WERI-Rb-1 (cell line): ENCODE measurements around the gene CA9.

Experiments
- DNase-seq: peaks from one replicate; pipeline ENCODE4 v3.0.0-alpha.2; 2020
- H3K27ac ChIP-seq: fragments of 250-450 bp; sonication (Bioruptor Pico); 2 replicates; pipeline ENCODE4 v1.5.1; 2020; ENCODE audit warnings: mild to moderate bottlenecking, moderate library complexity
- H3K27me3 ChIP-seq: fragments of 250-450 bp; sonication (Bioruptor Pico); 2 replicates; pipeline ENCODE4 v1.5.1; 2021; ENCODE audit warnings: mild to moderate bottlenecking, low read depth, moderate library complexity; ENCODE audit not compliant: insufficient read depth, severe bottlenecking
- H3K36me3 ChIP-seq: fragments of 250-450 bp; sonication (Bioruptor Pico); 2 replicates; pipeline ENCODE4 v1.5.1; 2020; ENCODE audit warnings: mild to moderate bottlenecking, moderate library complexity
- H3K4me3 ChIP-seq: 2 replicates; pipeline ENCODE4 v1.5.1; 2011; ENCODE audit warnings: low read depth, mild to moderate bottlenecking, control low read depth, low read length
- H3K9me3 ChIP-seq: fragments of 250-450 bp; sonication (Bioruptor Pico); 2 replicates; pipeline ENCODE4 v1.5.1; 2021; ENCODE audit warnings: mild to moderate bottlenecking, moderate library complexity; ENCODE audit not compliant: severe bottlenecking
- TF ChIP-seq, protein P1 (sequence below): IDR thresholded peaks from 2 replicates; pipeline ENCODE4 v1.5.1; 2011; ENCODE audit warnings: low read depth, mild to moderate bottlenecking, control low read depth, inconsistent platforms, low read length

Gene CA9

DNA sequence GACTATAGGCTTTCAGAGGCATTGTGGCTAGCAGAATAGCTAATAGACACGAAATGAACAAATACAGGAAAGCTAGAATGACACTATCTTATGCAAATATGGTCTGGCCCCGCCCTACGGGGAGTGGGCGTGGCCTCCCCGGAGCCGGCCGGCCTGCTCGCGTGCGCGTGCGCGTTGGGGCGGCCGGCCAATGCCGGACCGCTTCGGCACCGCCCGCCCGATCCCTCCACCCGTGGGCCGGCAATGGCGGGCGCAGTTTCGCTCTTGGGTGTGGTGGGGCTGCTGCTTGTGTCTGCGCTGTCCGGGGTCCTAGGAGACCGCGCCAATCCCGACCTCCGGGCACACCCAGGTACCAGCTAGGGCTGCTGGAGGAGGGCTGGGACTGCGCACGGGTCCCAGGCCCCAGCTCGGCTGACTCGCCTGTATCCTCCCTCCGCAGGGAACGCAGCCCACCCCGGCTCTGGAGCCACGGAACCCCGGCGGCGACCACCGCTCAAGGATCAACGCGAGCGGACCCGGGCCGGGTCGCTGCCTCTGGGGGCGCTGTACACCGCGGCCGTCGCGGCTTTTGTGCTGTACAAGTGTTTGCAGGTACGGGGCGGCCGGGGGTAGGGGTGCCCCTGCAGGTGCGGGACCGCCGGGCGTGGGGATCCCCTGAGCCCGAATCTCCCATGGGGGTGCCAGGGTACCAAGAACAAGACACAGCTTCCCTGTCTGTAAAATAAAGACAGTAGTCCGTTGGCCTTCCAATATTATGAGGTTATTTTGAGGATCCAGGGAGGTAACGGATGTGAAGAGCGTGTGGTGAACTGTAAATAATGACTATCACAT is 15.4 kb upstream of the CA9 start, which contains the start of gene CCDC107:
Gene CCDC107 (plus strand): TSS at position 156 of the 831 bp plus-strand sequence. CDS start 88 bp downstream, at position 244.
- peak; percentile 81 for DNase-seq
- Histone ChIP-seq H3K36me3 (peaks cover 34% of the 10 kb centered on the region), H3K27me3 (no peaks in the 10 kb centered on the region), H3K9me3 (no peaks in the 10 kb centered on the region), H3K4me3 (peak within 1 kb of the TSS; percentile 80), H3K27ac (peak within 1 kb of the TSS; percentile 98)
- TF ChIP-seq, protein P1, sequence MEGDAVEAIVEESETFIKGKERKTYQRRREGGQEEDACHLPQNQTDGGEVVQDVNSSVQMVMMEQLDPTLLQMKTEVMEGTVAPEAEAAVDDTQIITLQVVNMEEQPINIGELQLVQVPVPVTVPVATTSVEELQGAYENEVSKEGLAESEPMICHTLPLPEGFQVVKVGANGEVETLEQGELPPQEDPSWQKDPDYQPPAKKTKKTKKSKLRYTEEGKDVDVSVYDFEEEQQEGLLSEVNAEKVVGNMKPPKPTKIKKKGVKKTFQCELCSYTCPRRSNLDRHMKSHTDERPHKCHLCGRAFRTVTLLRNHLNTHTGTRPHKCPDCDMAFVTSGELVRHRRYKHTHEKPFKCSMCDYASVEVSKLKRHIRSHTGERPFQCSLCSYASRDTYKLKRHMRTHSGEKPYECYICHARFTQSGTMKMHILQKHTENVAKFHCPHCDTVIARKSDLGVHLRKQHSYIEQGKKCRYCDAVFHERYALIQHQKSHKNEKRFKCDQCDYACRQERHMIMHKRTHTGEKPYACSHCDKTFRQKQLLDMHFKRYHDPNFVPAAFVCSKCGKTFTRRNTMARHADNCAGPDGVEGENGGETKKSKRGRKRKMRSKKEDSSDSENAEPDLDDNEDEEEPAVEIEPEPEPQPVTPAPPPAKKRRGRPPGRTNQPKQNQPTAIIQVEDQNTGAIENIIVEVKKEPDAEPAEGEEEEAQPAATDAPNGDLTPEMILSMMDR, result peak; percentile 77

DNA sequence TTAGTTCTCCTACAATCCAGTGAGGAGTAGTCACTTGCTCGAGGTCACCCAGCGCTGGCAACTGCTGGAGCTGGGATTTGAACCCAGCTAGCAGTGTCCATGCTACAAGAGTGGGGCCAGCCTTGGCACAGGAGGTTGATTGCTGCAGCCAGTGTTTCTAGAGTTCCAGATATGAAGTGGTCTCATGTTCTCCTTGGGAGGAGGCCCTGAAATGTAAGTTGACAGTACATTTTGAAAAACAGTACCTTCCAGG is 14.8 kb upstream of the CA9 start:
- TF ChIP-seq, protein P1, result no peak
- H3K9me3 ChIP-seq, result no peaks in the 10 kb centered on the region
- DNase-seq, result peak; percentile 28
- peaks cover 34% of the 10 kb centered on the region for H3K36me3 ChIP-seq
- H3K4me3 ChIP-seq, result peak overlapping the region; percentile 80
- H3K27me3 ChIP-seq, result no peaks in the 10 kb centered on the region
- H3K27ac ChIP-seq, result peak overlapping the region; percentile 98

DNA sequence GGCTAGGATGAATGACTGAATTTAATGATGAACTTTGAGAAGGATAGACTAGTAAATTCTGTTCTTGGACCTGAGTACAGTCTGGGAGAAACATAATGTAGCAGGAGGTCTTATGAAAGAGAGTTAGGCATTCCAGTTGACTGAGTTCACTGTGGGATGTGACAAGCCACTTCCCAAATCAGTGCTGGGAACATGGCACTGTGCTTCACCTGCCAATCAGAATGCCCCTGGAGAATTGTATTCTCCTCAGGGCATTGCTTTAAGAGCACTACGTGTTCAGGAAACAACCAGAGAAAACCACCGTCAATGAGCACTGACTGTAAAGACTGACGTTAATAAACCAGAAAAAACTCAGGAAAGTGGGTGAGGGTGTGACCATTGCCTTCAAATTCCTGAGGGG is 14.4 kb upstream of the CA9 start:
- no peaks in the 10 kb centered on the region for H3K27me3 ChIP-seq
- H3K27ac ChIP-seq, result no peak overlapping the region
- DNase-seq, result no peak
- H3K36me3 ChIP-seq, result peaks cover 34% of the 10 kb centered on the region
- H3K4me3 ChIP-seq, result no peak overlapping the region
- TF ChIP-seq, protein P1, result no peak
- H3K9me3 ChIP-seq, result no peaks in the 10 kb centered on the region

DNA sequence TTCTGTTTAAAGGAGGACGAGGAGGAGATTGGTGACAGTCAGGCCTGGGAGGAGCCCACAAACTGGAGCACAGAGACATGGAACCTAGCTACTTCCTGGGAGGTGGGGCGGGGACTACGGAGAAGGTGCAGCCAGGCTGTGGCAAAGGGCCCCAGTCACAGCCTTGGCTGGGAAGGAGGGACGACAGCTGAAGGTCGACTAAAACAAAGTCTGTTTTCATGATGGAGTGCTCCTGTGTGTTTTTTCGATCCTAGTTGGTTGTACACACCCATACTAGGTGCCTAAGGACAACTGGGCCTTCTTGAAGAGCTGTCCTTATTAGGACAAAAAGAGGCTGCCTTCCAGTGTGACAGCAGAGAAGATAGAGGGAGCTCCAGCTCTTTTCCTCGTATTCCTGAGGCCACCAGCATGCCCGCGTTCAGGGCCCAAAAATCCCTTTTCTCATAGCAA is 12.7 kb upstream of the CA9 start:
- DNase-seq, result no peak
- Histone ChIP-seq H3K27ac (no peak overlapping the region), H3K27me3 (no peaks in the 10 kb centered on the region), H3K36me3 (peaks cover 34% of the 10 kb centered on the region), H3K9me3 (no peaks in the 10 kb centered on the region), H3K4me3 (no peak overlapping the region)
- TF ChIP-seq, protein P1, result peak; percentile 53

DNA sequence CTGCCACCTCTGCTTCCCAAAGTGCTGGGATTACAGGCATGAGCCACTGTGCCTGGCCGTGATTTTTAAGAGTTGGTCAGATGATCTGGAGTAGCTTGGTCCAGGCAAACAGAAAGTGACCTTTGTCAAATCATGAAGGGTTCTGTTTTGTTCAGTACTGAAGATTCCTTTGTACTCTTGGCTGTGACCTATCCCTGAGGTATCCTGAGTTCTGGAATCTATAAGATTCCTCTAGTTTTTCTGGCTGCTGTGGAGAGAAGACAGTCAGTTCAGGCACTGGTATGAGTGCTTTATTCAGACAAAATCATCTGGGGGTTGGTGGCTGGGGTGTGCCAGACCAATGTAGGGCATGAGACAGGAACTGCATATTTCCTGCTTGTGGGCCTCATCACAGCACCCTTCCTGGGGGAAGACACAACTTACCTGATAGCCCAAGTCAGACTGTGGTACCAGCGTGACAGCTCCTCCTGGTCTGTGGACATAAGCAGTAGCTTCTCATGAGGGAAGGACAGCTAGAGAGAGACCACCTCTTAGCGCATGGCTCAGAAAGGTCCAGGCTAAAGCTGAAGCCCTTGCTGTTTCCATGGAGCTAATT is 11.9 kb upstream of the CA9 start:
- no peak for DNase-seq
- no peaks in the 10 kb centered on the region for H3K27me3 ChIP-seq
- no peaks in the 10 kb centered on the region for H3K9me3 ChIP-seq
- TF ChIP-seq, protein P1, result no peak
- H3K4me3 ChIP-seq, result no peak overlapping the region
- no peak overlapping the region for H3K27ac ChIP-seq
- H3K36me3 ChIP-seq, result peaks cover 34% of the 10 kb centered on the region
